Upper lobe of right lung (tissue), 1 donor: ENCODE results near the gene WDFY2. TPM values are rescaled to one million over a fixed set of nuclear protein-coding genes. Genes with fewer than 3 reads are reported as not detected.

Experiments
- ATAC-seq: fragments of 200-7000 bp; cut with Tn5 transposase; one replicate; pipeline ENCODE4 v1.9.1; 2020; ENCODE audit warnings: mild to moderate bottlenecking, moderate library complexity
- DNase-seq: peaks from one replicate; pipeline ENCODE4 v3.0.0-alpha.2; 2020
- H3K27ac ChIP-seq: fragments of 200-600 bp; one replicate; pipeline ENCODE4 v1.8.0; 2022
- H3K27me3 ChIP-seq: fragments of 200-600 bp; one replicate; pipeline ENCODE4 v1.8.0; 2022; ENCODE audit warnings: mild to moderate bottlenecking
- H3K36me3 ChIP-seq: fragments of 200-600 bp; one replicate; pipeline ENCODE4 v1.8.0; 2022
- H3K4me1 ChIP-seq: fragments of 200-600 bp; one replicate; pipeline ENCODE4 v1.8.0; 2022
- H3K4me3 ChIP-seq: fragments of 200-600 bp; one replicate; pipeline ENCODE4 v1.8.0; 2022; ENCODE audit warnings: mild to moderate bottlenecking
- H3K9me3 ChIP-seq: fragments of 200-600 bp; one replicate; pipeline ENCODE4 v1.8.0; 2022
- intact Hi-C: fragments of 100-400 bp; cut with DNase I; formaldehyde crosslinking; loops from one replicate; pipeline ENCODE4 v1.11.0; 2022
- total RNA-seq: library from RNA; stranded (reverse); fragmentation: NEBNext Ultra II Directional; extraction: Animal tissue kit (Norgen Biotek cat#: 25700); gene quantifications from one replicate; pipeline ENCODE4 v1.2.1, GENCODE V29; 2021
- TF ChIP-seq, protein P1 (sequence below): fragments of 200-600 bp; IDR thresholded peaks from one replicate; pipeline ENCODE4 v1.8.0; 2022; ENCODE audit warnings: antibody characterized with exemption
- donor health status: DM: no; HTN: yes; CAD: no; lungs with severe emphysema.

Gene WDFY2
- total RNA-seq, 1 donor from 2014 or later, result 13.1 TPM

DNA sequence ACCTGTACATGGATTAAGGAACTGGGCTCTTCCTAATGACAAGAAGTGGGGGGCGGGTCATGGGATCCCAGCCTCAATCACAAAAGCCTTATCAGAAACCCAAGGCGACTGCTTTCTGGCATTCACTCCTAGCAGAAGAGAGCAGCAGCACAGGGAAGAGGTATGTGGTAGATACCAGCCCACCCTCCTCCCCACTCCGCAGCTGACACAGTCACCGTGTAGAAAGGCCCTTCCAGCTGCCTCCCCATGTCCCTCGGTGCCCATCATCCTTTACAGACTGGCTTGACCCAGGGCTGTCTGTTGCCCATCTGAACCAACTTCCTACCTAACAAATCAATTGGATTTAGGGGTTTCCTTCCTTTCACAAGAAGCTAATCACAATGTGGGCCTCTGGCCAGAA, 222.8 kb downstream of the WDFY2 start:
- DNase-seq (no peak), ATAC-seq (no peak)
- TF ChIP-seq, protein P1, sequence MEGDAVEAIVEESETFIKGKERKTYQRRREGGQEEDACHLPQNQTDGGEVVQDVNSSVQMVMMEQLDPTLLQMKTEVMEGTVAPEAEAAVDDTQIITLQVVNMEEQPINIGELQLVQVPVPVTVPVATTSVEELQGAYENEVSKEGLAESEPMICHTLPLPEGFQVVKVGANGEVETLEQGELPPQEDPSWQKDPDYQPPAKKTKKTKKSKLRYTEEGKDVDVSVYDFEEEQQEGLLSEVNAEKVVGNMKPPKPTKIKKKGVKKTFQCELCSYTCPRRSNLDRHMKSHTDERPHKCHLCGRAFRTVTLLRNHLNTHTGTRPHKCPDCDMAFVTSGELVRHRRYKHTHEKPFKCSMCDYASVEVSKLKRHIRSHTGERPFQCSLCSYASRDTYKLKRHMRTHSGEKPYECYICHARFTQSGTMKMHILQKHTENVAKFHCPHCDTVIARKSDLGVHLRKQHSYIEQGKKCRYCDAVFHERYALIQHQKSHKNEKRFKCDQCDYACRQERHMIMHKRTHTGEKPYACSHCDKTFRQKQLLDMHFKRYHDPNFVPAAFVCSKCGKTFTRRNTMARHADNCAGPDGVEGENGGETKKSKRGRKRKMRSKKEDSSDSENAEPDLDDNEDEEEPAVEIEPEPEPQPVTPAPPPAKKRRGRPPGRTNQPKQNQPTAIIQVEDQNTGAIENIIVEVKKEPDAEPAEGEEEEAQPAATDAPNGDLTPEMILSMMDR, result no peak
- H3K4me3 ChIP-seq, result no peak overlapping the region
- H3K27ac ChIP-seq, result no peak overlapping the region
- intact Hi-C loops, result no loop called here
- no peaks in the 10 kb centered on the region for H3K9me3 ChIP-seq
- peaks cover 24% of the 10 kb centered on the region for H3K4me1 ChIP-seq
- no peaks in the 10 kb centered on the region for H3K36me3 ChIP-seq
- no peaks in the 10 kb centered on the region for H3K27me3 ChIP-seq

DNA sequence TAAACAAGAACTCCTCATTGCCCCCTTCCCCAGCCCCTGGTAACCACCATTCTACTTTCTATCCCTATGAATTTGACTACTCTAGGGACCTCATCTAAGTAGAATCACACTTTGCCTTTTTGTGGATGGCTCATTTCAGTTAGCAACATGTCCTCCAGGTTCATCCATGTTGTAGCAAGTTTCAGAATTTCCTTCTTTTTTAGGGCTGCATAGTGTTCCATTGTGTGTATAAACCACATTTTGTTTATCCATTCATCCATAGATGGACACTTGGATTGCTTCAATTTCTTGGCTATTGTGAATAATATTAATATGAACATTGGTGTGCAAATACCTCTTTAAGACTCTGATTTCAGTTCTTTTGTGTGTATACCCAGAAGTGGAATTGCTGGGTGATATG, 224.5 kb downstream of the WDFY2 start:
- no peaks in the 10 kb centered on the region for H3K9me3 ChIP-seq
- ATAC-seq (no peak), DNase-seq (no peak)
- no peaks in the 10 kb centered on the region for H3K36me3 ChIP-seq
- no peak overlapping the region for H3K4me3 ChIP-seq
- no peak overlapping the region for H3K27ac ChIP-seq
- H3K27me3 ChIP-seq, result no peaks in the 10 kb centered on the region
- H3K4me1 ChIP-seq, result peaks cover 11% of the 10 kb centered on the region
- TF ChIP-seq, protein P1, result no peak
- intact Hi-C loops, result no loop called here

DNA sequence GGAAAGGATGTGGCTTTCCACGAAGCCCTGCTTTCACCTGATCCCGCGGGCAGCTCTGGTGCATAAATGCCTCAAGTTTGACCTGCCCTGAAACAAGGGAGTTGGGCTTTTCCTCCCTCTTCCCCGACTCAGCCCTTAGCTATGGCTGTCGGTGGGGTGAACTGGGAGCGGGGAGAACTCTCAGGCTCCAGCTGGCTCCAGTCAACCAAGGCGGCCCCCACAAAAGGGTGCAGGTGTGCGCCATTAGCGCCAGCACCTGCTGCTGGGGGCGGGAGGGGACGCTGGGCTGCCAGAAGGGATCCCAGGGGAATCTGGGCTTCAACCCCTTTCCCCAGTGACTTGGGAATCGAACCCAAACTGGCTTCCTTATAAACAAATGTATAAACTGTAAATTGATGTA, 226.8 kb downstream of the WDFY2 start:
- intact Hi-C loops, result no loop called here
- ATAC-seq (no peak), DNase-seq (no peak)
- Histone ChIP-seq H3K36me3 (no peaks in the 10 kb centered on the region), H3K27me3 (no peaks in the 10 kb centered on the region), H3K9me3 (no peaks in the 10 kb centered on the region), H3K4me1 (peaks cover 9% of the 10 kb centered on the region), H3K27ac (no peak overlapping the region), H3K4me3 (no peak overlapping the region)
- TF ChIP-seq, protein P1, result no peak

DNA sequence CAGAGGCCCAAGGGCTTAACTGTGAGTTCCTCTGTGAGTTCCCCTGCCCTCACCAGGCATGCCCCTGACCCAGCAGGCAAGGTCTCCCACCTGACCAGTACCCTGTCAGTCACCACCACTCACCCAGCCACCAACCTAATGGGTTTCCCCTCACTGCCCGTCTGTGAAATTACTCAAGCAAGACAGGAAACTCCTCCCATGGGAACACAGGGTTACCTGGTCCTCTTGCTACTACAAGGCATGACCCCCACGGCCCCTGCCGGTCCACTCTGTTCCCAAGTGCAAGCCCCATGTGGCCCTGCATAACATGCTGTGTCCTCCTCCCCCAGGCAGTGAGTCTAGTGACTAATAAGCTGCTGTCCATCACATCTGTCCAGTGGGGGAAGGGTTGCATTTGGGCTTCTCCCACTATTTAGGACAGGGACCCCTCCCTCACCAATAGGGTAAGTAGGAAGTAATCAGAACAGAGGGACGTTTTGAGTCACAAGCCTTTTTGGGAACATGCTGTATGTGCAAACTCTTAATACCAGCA, 227.7 kb downstream of the WDFY2 start:
- Histone ChIP-seq H3K27me3 (no peaks in the 10 kb centered on the region), H3K4me1 (peaks cover 9% of the 10 kb centered on the region), H3K36me3 (no peaks in the 10 kb centered on the region), H3K27ac (no peak overlapping the region), H3K4me3 (no peak overlapping the region), H3K9me3 (no peaks in the 10 kb centered on the region)
- ATAC-seq, result no peak
- no peak for DNase-seq
- TF ChIP-seq, protein P1, result no peak
- intact Hi-C loops, result no loop called here

DNA sequence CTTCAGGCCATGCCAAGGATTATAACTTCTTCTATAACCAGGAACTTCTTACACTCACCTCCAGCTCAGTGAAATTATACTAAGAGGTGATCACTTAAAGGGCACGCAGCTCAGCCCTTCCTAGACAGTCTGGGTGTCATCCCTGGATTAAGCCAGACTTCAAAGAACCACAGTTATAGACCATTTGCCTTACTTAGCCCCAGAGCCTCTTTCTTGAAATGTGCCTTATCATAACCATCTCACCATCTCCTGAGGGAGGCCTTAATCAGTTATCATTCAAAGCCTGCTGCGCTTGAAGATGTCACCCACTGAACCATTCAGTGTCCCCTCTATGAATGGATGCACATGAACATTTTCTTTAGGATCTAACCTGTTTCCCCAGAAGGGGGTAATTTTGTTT, 229.8 kb downstream of the WDFY2 start:
- no peaks in the 10 kb centered on the region for H3K9me3 ChIP-seq
- ATAC-seq (no peak), DNase-seq (no peak)
- no peaks in the 10 kb centered on the region for H3K27me3 ChIP-seq
- H3K36me3 ChIP-seq, result no peaks in the 10 kb centered on the region
- intact Hi-C loops, result no loop called here
- no peak overlapping the region for H3K27ac ChIP-seq
- peaks cover 9% of the 10 kb centered on the region for H3K4me1 ChIP-seq
- no peak overlapping the region for H3K4me3 ChIP-seq
- TF ChIP-seq, protein P1, result no peak
